ENCODE results near the gene PKMYT1. TPM values are rescaled to one million over a fixed set of nuclear protein-coding genes. Genes with fewer than 3 reads are reported as not detected.

The PKMYT1 gene
- total and polyA plus RNA-seq, 9 of the 15 experiments (the other 6 are each of a cell fraction or from before 2014, with no cell fraction given), result 8.7 to 201 (median 37.8) TPM

- TF ChIP-seq NKRF (IDR thresholded peaks at IDR 0.05; ENCODE audit: borderline replicate concordance) (no peak), HDAC6 (IDR thresholded peaks at IDR 0.05; ENCODE audit: low read depth, low read length) (no peak), POLR2AphosphoS5 (IDR thresholded peaks at IDR 0.05; ENCODE audit: control insufficient read depth, insufficient read depth, low read depth, low read length) (peak; percentile 64), ZNF311 (CRISPR knock-in tag; IDR thresholded peaks at IDR 0.05) (no peak), GABPB1 (CRISPR knock-in tag; IDR thresholded peaks at IDR 0.05) (peak; percentile 51; the same call in 1 of the 2 replicates), MEF2D (tag; conservative IDR thresholded peaks at IDR 0.05; ENCODE audit: low read depth) (peak; percentile 41), ESRRA (IDR thresholded peaks at IDR 0.05; ENCODE audit: borderline replicate concordance, low read depth) (no peak), RFX1 (IDR thresholded peaks at IDR 0.05) (no peak), E2F6 (IDR thresholded peaks at IDR 0.05; ENCODE audit: borderline replicate concordance in 1 of 2, extremely low read depth in 1 of 2, insufficient read depth in 1 of 2, insufficient read length in 1 of 2, low read depth in 1 of 2, low read length in 1 of 2, poor library complexity in 1 of 2, severe bottlenecking in 1 of 2) (peak in 1 of 2 experiments; percentile 39), FOXJ2 (tag; IDR thresholded peaks at IDR 0.05) (no peak), MLLT1 (IDR thresholded peaks at IDR 0.05) (no peak; a peak in 1 of 4 replicates), PHB2 (IDR thresholded peaks at IDR 0.05; ENCODE audit: low read depth) (no peak), CREM (IDR thresholded peaks at IDR 0.05; ENCODE audit: low read depth) (0 out of 2 replicates have a peak, but pooled peaks have one; percentile 27), GATA2 (CRISPR knock-in tag; IDR thresholded peaks at IDR 0.05) (no peak), MAFF (IDR thresholded peaks at IDR 0.05; ENCODE audit: low read length) (no peak), ZBTB34 (CRISPR knock-in tag; IDR thresholded peaks at IDR 0.05) (no peak), FOXP4 (CRISPR knock-in tag; IDR thresholded peaks at IDR 0.05; ENCODE audit: borderline replicate concordance) (no peak), EGR1 (conservative IDR thresholded peaks at IDR 0.05) (no peak), ZNF184 (CRISPR knock-in tag; IDR thresholded peaks at IDR 0.05) (no peak)
Observed at GRCh38 chr16:3007059-3007956, 27.1 kb upstream of the PKMYT1 start (continued).
